ENCODE results near the gene DMD.

The DMD gene

GRCh38 chrX:31366041-31366440, 1845.3 kb downstream of the DMD start:
- no peaks in the 10 kb centered on the region for H4K20me1 ChIP-seq (ENCODE audit: insufficient read depth, low read length)
- no peak for DNase-seq
- no peak overlapping the region for H3K4me3 ChIP-seq (ENCODE audit: low read length)
- no peaks in the 10 kb centered on the region for H3F3A ChIP-seq (ENCODE audit: insufficient read depth, low read length)
- H3K9me2 ChIP-seq (replicated peaks; ENCODE audit: insufficient read depth, low read length), result no peaks in the 10 kb centered on the region
- no peaks in the 10 kb centered on the region for H3K27me3 ChIP-seq (replicated peaks; ENCODE audit: insufficient read depth, low read length)
- no peaks in the 10 kb centered on the region for H3K4me1 ChIP-seq (ENCODE audit: low read length)
- H3K79me2 ChIP-seq (ENCODE audit: low read length), result no peaks in the 10 kb centered on the region
- no peaks in the 10 kb centered on the region for H3K9me3 ChIP-seq (replicated peaks; ENCODE audit: insufficient read depth, low read length)
- no peak overlapping the region for H3K9ac ChIP-seq (ENCODE audit: low read length)
- H3K4me2 ChIP-seq (ENCODE audit: low read depth, low read length), result no peak overlapping the region
- no peaks in the 10 kb centered on the region for H3K36me3 ChIP-seq (replicated peaks; ENCODE audit: insufficient read depth, low read length)
- no peak overlapping the region for H2AFZ ChIP-seq (ENCODE audit: low read length)
- H3K27ac ChIP-seq (ENCODE audit: low read length), result no peak overlapping the region
- TF ChIP-seq EZH2phosphoT487 (IDR thresholded peaks at IDR 0.05; ENCODE audit: low read length) (no peak), EZH2 (optimal IDR thresholded peaks at IDR 0.05; ENCODE audit: low read depth, low read length) (no peak), CTCF (IDR thresholded peaks at IDR 0.05; ENCODE audit: low read length) (no peak)

- Histone ChIP-seq H3K4me1 (ENCODE audit: low read length) (no peaks in the 10 kb centered on the region), H3K9me3 (replicated peaks; ENCODE audit: insufficient read depth, low read length) (no peaks in the 10 kb centered on the region), H3K27me3 (replicated peaks; ENCODE audit: insufficient read depth, low read length) (no peaks in the 10 kb centered on the region), H3K79me2 (ENCODE audit: low read length) (no peaks in the 10 kb centered on the region), H2AFZ (ENCODE audit: low read length) (no peak overlapping the region), H3K27ac (ENCODE audit: low read length) (no peak overlapping the region), H3K9me2 (replicated peaks; ENCODE audit: insufficient read depth, low read length) (no peaks in the 10 kb centered on the region), H3F3A (ENCODE audit: insufficient read depth, low read length) (no peaks in the 10 kb centered on the region), H4K20me1 (ENCODE audit: insufficient read depth, low read length) (no peaks in the 10 kb centered on the region), H3K4me3 (ENCODE audit: low read length) (no peak overlapping the region), H3K36me3 (replicated peaks; ENCODE audit: insufficient read depth, low read length) (no peaks in the 10 kb centered on the region), H3K4me2 (ENCODE audit: low read depth, low read length) (no peak overlapping the region), H3K9ac (ENCODE audit: low read length) (no peak overlapping the region)
- DNase-seq, result no peak
- no peak for TF ChIP-seq EZH2 (optimal IDR thresholded peaks at IDR 0.05; ENCODE audit: low read depth, low read length)
- TF ChIP-seq EZH2phosphoT487 (IDR thresholded peaks at IDR 0.05; ENCODE audit: low read length), result no peak
- TF ChIP-seq CTCF (IDR thresholded peaks at IDR 0.05; ENCODE audit: low read length), result no peak
Measured at GRCh38 chrX:31356275-31357212, 1854.8 kb downstream of the DMD start.

- Histone ChIP-seq H2AFZ (ENCODE audit: low read length) (no peak overlapping the region), H3K27ac (ENCODE audit: low read length) (no peak overlapping the region), H3K9me2 (replicated peaks; ENCODE audit: insufficient read depth, low read length) (no peaks in the 10 kb centered on the region), H4K20me1 (ENCODE audit: insufficient read depth, low read length) (no peaks in the 10 kb centered on the region), H3K27me3 (replicated peaks; ENCODE audit: insufficient read depth, low read length) (no peaks in the 10 kb centered on the region), H3K79me2 (ENCODE audit: low read length) (no peaks in the 10 kb centered on the region), H3K4me1 (ENCODE audit: low read length) (no peaks in the 10 kb centered on the region), H3K9me3 (replicated peaks; ENCODE audit: insufficient read depth, low read length) (no peaks in the 10 kb centered on the region), H3K9ac (ENCODE audit: low read length) (no peak overlapping the region), H3K36me3 (replicated peaks; ENCODE audit: insufficient read depth, low read length) (no peaks in the 10 kb centered on the region), H3K4me3 (ENCODE audit: low read length) (no peak overlapping the region), H3K4me2 (ENCODE audit: low read depth, low read length) (no peak overlapping the region), H3F3A (ENCODE audit: insufficient read depth, low read length) (no peaks in the 10 kb centered on the region)
- no peak for DNase-seq
- TF ChIP-seq CTCF (IDR thresholded peaks at IDR 0.05; ENCODE audit: low read length) (no peak), EZH2 (optimal IDR thresholded peaks at IDR 0.05; ENCODE audit: low read depth, low read length) (no peak), EZH2phosphoT487 (IDR thresholded peaks at IDR 0.05; ENCODE audit: low read length) (no peak)
Measured at GRCh38 chrX:31355206-31355955, 1856.0 kb downstream of the DMD start.

All from MM.1S (cell line).